Fibroblast of skin of scalp (primary cell): ENCODE results near the gene RBM12. TPM values are rescaled to one million over a fixed set of nuclear protein-coding genes. Genes with fewer than 3 reads are reported as not detected.
"Not testable (repeated sequence)": the region's sequence is repeated elsewhere in the genome, so short reads cannot be mapped to it uniquely, and the experiment has no call there.

Experiments
- DNase-seq: peaks from one replicate; pipeline ENCODE4 v3.0.0-alpha.2; 2013
- polyA plus RNA-seq, 2 experiments: library from polyadenylated mRNA; unstranded; fragments of 120-200 nt; gene quantifications; one replicate each; pipeline ENCODE4 v1.2.1, GENCODE V29; 2013; ENCODE audit not compliant: insufficient read length in 2 of 2

Gene RBM12, protein sequence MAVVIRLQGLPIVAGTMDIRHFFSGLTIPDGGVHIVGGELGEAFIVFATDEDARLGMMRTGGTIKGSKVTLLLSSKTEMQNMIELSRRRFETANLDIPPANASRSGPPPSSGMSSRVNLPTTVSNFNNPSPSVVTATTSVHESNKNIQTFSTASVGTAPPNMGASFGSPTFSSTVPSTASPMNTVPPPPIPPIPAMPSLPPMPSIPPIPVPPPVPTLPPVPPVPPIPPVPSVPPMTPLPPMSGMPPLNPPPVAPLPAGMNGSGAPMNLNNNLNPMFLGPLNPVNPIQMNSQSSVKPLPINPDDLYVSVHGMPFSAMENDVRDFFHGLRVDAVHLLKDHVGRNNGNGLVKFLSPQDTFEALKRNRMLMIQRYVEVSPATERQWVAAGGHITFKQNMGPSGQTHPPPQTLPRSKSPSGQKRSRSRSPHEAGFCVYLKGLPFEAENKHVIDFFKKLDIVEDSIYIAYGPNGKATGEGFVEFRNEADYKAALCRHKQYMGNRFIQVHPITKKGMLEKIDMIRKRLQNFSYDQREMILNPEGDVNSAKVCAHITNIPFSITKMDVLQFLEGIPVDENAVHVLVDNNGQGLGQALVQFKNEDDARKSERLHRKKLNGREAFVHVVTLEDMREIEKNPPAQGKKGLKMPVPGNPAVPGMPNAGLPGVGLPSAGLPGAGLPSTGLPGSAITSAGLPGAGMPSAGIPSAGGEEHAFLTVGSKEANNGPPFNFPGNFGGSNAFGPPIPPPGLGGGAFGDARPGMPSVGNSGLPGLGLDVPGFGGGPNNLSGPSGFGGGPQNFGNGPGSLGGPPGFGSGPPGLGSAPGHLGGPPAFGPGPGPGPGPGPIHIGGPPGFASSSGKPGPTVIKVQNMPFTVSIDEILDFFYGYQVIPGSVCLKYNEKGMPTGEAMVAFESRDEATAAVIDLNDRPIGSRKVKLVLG
- 46.3 TPM for polyA plus RNA-seq (2013, experiment 1 of 2; ENCODE audit: insufficient read length)
- polyA plus RNA-seq (2013, experiment 2 of 2; ENCODE audit: insufficient read length): 50.5 TPM

DNA sequence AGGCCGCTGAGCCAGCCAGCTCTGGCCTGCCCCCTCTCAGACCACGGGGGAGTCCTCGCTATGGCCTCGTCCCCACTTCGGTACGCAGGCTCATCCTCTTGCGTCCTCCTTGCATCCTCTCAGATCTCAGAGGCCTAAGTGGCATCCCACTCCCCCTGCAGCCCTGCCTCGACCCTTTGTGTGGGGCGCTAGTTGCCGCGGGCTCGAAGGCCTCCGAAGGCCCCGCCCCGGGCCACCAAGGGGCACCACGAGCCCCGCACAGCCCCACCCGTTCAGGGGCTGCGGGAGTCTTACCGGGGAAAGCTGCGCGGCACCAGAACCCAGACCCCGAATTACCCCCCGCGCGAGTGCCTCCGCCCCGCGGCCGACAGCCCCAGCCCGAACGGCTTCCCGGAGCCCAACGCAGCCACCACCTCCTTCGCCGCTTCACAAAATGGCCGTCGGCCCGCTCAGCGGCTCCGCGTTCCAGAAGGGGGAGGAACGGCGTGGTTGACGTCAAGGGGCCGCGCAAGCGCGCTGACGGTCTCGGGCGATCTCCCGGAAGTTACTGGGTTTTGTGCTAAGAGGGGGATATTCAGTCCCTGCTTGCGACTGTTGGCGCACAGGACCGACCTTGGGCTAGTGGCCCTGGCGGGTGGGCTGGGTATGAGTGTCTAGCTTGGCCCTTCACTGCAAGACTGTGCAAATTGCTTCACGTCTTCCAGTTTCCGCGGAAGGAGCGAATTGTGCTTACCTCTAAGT lies at the start of gene RBM12, which contains the start of gene CPNE1:
RBM12 (minus strand) TSS at position 435 of the 741 bp plus-strand sequence. CDS start 9,578 bp downstream, outside the sequence.
CPNE1 (minus strand) TSS at position 435 of the 741 bp plus-strand sequence. CDS start 31,977 bp downstream, outside the sequence.
- peak; percentile 93 for DNase-seq

DNA sequence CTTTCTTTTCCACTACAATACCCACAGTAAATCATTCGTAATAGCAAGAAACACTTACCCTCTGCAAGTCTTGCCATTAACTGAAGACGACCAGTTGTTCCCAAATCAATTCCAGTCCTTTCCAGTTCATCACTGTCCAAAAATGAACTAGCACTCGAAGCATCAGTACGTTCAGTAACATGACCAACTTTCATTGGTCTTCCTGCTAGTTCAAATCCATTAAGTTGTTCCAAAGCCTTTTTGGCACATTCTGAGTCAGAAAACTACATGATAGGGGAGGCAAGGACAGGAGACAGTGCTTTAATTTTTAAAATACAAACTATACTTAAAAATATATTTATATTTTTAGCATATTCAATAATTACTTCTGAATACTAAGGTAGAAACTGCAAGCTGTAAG lies 49.4 kb upstream of the RBM12 start:
- DNase-seq: no peak

DNA sequence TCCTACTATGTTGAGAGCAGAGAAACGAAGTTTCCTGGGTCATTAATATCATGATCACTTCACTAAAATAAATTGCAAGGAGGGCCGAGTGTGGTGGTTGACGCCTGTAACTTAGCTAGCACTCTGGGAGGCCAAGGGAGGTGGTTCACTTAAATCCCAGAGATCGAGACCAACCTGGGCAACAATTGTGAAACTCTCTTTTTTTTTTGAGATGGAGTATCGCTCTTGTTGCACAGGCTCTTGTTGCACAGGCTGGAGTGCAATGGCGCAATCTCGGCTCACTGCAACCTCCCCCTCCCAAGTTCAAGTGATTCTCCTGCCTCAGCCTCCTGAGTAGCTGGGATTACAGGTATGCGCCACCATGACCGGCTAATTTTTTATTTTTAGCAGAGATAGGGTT lies 48.4 kb upstream of the RBM12 start:
- not testable (repeated sequence) for DNase-seq

DNA sequence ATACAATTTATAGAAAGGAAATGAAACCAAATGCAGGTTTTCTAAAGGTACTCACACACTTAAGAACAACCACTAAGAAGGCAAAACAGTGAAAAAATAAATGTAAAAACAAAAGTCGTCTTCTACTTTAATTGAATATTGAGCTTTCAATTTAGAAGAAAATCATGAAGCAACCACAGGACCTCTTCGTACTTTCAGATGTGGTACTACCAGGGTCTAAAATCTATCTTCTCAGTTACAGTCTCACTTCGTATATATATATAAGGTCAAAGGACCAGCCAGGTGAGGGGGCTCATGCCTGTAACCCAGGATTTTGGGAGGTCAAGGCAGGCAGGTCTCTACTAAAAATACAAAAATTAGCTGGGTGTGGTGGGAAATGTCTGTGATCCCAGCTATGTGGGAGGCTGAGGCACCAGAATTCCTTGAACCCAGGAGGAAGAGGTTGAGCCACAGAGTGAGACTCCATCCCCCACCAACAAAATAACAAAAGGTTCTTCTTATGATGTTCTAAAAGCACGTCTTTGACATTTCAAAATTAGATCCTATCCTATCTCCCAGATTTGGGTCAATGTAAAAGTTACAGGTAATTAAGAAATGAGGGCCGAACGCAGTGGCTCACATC lies 47.0 kb upstream of the RBM12 start:
- no peak for DNase-seq

DNA sequence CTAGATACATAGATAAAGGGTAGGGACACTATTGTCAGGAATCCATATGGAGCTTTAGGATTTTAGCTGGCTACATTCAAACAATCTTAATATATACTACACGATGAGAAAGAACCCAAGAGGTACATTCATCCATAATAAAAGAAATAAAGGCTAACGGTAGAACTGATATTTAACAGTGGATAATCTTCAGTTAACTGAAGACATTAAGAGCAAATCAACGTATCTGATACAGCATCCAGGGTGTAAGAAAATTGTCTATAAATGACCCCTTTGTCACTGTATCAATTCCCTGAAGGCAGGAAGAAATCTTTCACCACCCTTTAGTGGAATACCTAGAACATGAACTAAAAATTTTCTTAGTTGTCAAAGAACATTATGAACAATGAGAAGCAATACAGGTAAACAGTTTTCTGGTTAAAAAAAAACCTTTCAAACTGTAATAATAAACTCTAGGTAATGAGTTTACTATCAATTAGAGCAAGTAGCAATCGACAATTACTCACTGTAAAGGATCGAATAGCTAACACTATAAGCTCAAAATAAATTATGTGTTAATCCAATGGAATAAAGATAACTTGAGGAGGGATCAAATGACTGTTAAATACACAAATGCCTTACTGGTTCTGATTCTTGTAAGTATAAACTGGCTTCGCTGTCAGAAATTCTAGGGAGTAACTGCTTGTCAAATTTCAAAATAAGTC lies 46.3 kb upstream of the RBM12 start:
- DNase-seq: no peak

DNA sequence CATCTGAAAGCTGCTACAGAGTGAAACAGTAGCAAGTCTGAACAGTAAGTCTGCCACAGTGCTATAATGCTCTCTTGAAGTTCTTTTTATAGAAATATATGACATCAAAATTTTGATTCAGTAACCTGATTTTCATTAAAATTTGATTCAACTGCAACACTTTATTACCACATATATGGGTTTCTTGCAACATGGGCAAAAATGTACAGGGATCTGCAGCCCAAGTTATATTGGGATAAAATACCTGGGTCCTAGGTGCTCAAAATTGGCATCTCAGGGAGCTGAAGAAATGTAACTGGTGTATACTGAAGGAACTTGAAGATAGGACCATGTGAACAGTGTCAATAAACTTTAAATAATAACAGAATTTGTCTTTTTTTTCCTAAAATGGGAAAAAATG lies 45.3 kb upstream of the RBM12 start:
- DNase-seq: no peak

DNA sequence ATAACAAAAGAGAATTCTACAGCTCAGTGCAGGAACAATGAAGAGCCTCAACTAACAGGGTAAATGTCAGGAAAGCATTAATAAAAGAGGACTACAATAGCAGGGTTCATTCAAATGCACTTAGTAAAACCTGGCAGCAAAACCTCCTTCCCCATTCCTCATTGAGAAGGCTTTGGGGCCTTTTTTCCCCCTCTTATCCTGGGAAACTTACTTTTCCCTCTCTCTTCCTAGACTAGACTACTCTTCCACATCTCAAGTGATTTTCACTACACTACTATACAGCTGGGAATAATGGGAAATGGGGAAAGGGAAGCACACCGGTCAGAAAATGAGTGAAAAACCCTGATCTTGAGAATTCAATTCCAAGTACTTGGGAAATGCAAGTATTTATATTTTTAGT lies 44.6 kb upstream of the RBM12 start:
- DNase-seq: no peak

DNA sequence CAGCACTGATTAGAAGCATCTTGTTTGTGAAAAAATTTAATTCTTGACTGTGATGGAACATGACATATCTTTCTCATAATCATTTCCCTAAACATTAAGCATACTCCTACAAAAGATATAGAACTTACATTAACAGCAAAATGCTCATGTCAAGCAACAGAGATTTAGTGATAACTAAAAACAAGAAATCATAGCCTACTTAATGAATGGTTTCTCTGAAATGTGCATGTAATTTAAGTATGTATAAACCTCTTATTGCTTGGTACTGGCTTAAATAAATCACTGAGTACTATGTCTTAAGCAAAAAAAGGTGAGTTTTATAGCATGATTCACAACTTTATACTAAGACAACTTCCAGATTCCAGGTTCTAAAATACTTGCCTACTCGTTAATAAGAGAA lies 43.8 kb upstream of the RBM12 start:
- no peak for DNase-seq

DNA sequence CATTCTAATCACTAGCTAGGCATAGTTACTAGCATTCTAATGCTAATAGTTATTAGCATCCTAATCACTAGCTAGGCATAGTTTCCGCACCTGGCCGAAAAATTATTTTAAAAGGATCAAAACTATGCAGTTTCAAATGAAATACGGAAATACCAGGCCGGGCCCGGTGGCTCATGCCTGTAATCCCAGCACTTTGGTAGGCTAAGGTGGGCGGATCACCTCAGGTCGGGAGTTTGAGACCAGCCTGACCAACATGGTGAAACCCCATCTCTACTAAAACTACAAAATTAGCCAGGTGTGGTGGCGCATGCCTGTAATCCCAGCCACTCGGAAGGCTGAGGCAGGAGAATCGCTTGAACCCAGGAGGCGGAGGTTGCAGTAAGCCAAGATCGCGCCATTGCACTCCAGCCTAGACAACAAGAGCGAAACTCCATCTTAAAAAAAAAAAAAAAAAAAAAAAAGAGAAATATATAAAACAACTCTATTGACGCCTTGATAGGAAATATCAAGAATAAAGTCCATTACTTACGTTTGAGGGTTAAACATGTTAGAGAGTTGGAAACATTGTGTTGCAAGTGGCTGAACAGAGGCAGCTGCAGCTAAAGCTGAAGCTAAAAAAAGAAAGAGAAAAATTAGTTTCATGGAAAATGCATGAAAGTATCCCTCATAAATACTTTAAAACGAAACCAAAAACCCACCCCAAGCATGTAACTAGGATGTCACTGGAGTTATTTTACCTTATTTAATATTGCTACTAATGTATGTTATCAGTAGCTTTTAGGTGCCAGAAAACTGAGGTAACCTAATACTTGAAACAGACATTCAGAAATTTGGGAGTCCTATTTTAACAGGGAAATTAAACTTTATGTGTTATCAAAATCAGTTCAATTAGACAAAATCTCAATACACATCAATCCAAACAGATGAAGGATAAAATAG lies 42.2 kb upstream of the RBM12 start:
- DNase-seq: not testable (repeated sequence)

DNA sequence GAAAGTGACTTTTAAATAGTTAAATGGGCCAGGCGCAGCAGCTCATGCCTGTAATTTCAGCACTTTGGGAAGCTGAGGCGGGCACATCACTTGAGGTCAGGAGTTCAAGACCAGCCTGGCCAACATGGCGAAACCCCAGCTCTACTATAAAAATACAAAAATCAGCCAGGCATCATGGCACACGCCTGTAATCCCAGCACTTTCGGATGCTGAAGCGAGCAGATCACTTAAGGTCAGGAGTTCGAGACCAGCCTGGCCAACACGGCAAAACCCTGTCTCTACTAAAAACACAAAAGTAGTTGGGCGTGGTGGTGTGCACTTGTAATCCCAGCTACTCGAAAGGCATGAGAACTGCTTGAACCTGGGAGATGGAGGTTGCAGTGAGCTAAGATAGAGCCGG lies 41.2 kb upstream of the RBM12 start:
- DNase-seq: not testable (repeated sequence)

DNA sequence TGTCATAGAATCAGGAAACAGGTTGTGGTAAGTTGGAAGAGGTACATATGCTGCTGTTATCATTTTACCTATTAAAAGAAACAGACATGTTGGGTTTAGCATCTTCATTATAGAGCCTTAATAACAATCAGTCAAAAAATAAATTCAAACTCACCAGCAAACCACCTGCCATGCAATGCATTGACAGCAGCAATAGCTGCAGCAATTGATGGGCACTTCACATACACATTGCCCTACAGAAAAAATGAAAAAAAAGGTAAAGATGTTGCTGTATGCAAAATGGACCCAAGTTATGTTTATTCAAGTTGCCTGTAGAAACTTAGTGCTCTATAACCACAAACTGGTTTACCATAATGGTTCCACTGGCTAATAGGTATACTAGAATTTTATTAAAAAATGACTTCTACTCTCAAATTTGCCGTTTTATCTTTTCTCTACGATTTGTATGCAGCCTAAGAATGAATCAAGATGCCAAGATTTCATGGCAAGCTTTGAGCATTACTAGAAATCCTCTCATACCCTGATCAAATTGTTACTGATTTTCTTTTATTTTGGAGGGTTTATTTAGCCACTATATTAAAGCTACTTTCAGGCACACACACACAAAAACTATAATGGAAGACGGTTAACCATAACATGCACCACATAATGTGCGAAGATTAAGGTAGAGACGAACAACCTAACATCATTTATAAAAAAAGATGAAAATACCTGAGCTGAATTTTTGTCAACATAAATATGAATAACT lies 40.0 kb upstream of the RBM12 start:
- no peak for DNase-seq

DNA sequence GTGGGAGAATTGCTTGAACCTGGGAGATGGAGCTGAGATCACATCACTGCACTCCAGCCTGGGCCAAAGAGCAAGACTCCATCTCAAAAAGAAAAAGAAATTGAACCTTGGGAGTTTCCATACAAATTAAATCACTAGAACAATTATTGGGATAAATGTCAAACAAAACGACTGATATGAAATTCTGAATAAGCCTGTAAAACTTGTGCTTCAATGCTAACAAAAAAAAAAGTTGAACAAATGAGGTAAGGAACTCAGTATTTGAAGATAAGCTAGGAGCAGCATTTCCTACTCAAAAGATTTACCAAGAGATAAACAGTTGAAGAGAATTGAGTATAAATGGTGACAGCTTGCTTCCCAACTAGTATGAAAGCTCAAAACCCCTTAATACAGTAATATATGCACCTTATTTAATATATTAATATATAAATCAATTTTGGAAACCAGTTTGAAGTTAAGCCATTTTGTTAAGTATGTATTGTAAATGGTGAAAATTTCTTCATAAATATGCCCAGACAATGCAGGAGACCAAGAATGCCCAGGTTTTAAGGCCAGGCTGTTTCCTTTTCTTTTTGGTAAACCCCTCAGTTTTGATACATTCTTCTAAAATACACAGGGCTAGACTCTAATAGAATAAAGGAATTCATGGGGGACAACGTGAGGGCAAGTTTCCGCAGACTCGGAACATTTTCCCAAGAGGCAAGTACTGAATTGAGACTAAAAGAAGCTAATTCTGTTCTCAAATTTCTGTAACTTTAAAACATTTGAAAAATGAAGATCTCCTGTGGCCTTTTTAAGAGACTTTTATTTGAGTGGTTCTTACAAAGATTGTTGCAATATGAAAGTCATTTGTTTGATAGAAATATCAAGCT lies 38.4 kb upstream of the RBM12 start:
- no peak for DNase-seq

DNA sequence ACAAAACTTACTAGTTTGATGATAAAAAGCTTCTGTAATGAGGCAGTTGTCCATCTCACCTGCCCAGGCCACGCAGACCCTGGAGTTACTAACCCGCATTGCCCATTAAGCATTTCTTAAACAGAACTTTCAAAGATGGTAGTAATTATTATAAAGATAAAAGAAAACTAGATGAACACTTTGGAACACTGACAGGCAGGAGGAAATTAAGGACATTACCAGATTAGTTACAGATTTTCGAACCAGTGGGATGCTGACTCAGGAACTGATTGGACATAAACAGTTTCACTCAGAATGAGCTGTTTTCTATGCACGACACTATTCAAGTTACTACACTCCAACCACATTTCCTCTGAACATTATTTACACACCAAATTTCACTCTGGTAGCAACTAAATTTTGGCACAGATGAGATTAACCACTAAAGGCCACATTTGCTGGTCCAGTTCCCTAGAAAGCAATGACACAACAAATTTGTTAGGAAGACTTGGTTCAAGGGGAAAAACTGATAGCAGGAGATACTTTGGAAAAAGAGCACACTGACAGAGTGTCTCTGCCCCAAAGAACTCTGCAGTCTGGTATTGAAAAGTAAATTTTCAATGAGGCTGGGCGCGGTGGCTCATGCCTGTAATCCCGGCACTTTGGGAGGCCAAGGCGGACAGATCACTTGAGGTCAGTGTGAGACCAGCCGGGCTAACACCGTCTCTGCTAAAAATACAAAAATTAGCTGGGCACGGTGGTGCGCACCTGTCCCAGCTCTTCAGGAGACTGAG lies 37.5 kb upstream of the RBM12 start:
- DNase-seq: no peak

DNA sequence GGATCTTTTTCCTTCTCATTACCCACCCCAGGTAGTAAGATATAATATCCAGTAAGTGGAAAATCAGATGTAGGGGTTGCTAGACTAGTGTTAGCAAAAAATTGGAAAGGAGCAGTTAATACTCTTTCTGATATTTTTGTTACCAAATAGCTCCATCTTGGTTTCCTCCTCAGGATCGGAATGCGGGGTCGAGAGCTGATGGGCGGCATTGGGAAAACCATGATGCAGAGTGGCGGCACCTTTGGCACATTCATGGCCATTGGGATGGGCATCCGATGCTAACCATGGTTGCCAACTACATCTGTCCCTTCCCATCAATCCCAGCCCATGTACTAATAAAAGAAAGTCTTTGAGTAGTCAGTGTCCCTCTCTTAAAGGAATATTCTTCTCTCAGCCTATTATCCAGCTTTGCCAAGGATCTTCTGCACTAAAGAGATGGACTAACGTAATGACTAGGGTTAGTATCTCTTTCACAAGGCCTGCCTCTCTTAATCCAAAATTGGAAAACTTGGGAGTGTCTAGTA lies 36.0 kb upstream of the RBM12 start:
- no peak for DNase-seq

DNA sequence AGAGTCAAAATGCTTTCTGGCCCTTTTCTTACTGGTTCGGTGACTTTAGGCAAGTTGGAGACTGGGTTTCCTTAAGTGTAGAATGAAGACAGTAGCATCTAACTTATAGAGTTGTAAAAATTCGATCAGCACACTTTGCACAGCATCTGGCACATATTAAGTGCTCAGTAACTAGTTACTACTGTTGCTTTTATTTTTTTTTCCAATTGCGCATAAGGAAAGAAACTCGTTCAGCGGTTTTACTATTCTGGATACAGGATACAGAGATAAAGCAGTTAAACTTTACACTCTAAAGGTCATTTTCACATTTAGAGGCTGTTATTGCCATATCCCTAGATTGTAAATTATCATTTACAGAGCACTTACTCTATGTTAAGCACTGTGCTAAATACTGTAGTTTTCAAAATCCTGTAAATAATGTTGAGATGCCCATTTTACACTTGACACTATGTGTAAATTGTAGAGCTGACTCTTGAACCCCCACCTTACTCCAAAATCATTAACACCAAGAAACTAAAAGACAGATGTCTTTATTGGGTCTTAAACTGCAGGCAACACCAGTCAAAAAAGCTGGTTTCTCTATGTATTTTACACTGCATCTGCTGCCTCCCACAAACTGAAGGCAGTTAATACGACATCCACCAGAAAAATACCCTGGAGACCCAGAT lies 35.4 kb upstream of the RBM12 start:
- no peak for DNase-seq

DNA sequence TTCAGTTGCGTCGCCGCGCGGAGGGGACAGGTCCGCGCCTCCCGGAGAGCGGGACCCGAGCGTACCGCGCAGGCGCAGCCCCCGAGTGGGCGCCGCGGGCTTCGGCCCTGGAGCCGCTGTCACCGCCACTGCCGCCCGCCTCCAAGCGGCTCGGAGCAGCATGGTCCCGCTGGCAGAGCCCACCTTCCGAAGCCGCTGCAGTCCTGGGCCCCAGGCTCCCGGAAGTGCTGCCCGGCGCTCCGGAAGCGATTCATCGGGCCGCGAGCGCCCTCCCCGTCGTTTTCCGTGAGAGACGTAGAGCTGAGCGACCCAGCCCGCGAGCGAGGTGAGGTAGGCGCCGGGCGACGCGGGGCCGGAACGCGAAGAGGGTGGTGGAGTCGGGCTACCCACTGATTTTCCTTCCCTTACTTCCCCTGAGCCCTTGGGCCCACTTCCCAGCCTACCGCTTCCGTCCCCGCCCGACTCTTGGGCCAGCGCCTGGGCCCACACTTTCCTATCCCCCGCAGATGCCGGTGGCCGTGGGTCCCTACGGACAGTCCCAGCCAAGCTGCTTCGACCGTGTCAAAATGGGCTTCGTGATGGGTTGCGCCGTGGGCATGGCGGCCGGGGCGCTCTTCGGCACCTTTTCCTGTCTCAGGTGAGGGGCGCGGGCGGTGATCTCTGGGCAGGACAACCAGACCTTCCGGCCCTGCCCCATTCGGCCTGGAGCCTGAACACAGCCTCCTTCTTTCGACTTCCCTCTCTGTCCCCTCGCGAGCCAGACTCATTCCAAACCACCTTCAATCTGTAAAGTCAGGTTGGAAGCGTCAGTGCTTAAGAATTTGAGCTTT lies 34.6 kb upstream of the RBM12 start, which contains the start of the genes NFS1 and ROMO1:
NFS1 (minus strand) TSS at position 226 of the 830 bp plus-strand sequence; CDS start at position 162, 64 bp downstream.
ROMO1 (plus strand) TSS at position 279 of the 830 bp plus-strand sequence; CDS start at position 507, 228 bp downstream.
- peak; percentile 83 for DNase-seq
